Measurements from ENCODE around the gene TRAPPC5. TPM values are rescaled to one million over a fixed set of nuclear protein-coding genes. Genes with fewer than 3 reads are reported as not detected.

TRAPPC5 gene
- total RNA-seq, 4 donors from 2014 or later, result 15.1 to 63.5 (median 34.4) TPM

GRCh38 chr19:7731615-7732014, 51.0 kb downstream of the TRAPPC5 start:
- in situ Hi-C loops (cut with MboI; ENCODE audit: low pct_ligation_motif_present in 1 of 4, low pct_unique_long_range_greater_than_20kb in 1 of 4, low sequenced_read_pairs in 3 of 4) (no loop called here), intact Hi-C loops (cut with DNase I; ENCODE audit: low total_unique reads) (no loop called here)
- H3K4me1 ChIP-seq, result peaks cover 0 to 7% (median 0%) of the 10 kb centered on the region in 4 donors
- H3K27me3 ChIP-seq, result peaks cover 54% of the 10 kb centered on the region
- H3K4me3 ChIP-seq, result no peak overlapping the region
- no peaks in the 10 kb centered on the region for H3K36me3 ChIP-seq
- no peak for DNase-seq
- TF ChIP-seq POLR2AphosphoS5 (IDR thresholded peaks at IDR 0.05) (no peak), CTCF (IDR thresholded peaks at IDR 0.05) (no peak), EP300 (IDR thresholded peaks at IDR 0.05; ENCODE audit: low read depth) (no peak), POLR2A (IDR thresholded peaks at IDR 0.05) (no peak)
- 65% methylated on average over 5 of the region's 5 CpGs; no CpG with 5 or more reads in 1 of the 2 donors for WGBS, 2 donors (ENCODE audit: low coverage in 1 of 2)
- H3K27ac ChIP-seq, result no peak overlapping the region
- H3K9me3 ChIP-seq, result no peaks in the 10 kb centered on the region

- no peak for DNase-seq
- no peak for TF ChIP-seq EP300 (IDR thresholded peaks at IDR 0.05; ENCODE audit: low read depth)
- no peak for TF ChIP-seq POLR2AphosphoS5 (IDR thresholded peaks at IDR 0.05)
- in situ Hi-C loops (cut with MboI; ENCODE audit: low pct_ligation_motif_present in 1 of 4, low pct_unique_long_range_greater_than_20kb in 1 of 4, low sequenced_read_pairs in 3 of 4) (no loop called here), intact Hi-C loops (cut with DNase I; ENCODE audit: low total_unique reads) (no loop called here)
- no peaks in the 10 kb centered on the region for H3K36me3 ChIP-seq
- no peak within 1 kb of the TSS for H3K4me3 ChIP-seq
- peaks cover 54% of the 10 kb centered on the region for H3K27me3 ChIP-seq
- WGBS, 2 donors (ENCODE audit: low coverage in 1 of 2), result 56% methylated on average over 9 of the region's 9 CpGs; no CpG with 5 or more reads in 1 of the 2 donors
- peaks cover 0 to 7% (median 0%) of the 10 kb centered on the region in 4 donors for H3K4me1 ChIP-seq
- H3K9me3 ChIP-seq, result no peaks in the 10 kb centered on the region
- H3K27ac ChIP-seq, result no peak within 1 kb of the TSS
Measured at GRCh38 chr19:7732045-7732444, 51.4 kb downstream of the TRAPPC5 start, which contains the start of gene CLEC4G. CLEC4G (minus strand) TSS chr19:7732110; CDS start chr19:7732102, 8 bp downstream.

- intact Hi-C loops (cut with DNase I; ENCODE audit: low total_unique reads) (no loop called here), in situ Hi-C loops (cut with MboI; ENCODE audit: low pct_ligation_motif_present in 1 of 4, low pct_unique_long_range_greater_than_20kb in 1 of 4, low sequenced_read_pairs in 3 of 4) (no loop called here)
- Histone ChIP-seq H3K27ac (no peak overlapping the region), H3K4me3 (no peak overlapping the region), H3K4me1 (peaks cover 0 to 7% (median 0%) of the 10 kb centered on the region in 4 donors), H3K27me3 (peaks cover 43% of the 10 kb centered on the region), H3K36me3 (no peaks in the 10 kb centered on the region), H3K9me3 (no peaks in the 10 kb centered on the region)
- 29 to 65% methylated on average over 1 to 6 of the region's 6 CpGs for WGBS, 2 donors (ENCODE audit: low coverage in 1 of 2)
- TF ChIP-seq POLR2A (IDR thresholded peaks at IDR 0.05) (no peak), POLR2AphosphoS5 (IDR thresholded peaks at IDR 0.05) (no peak)
- no peak for DNase-seq
Measured at GRCh38 chr19:7733376-7733775, 52.7 kb downstream of the TRAPPC5 start.

- Histone ChIP-seq H3K4me3 (no peak overlapping the region), H3K27me3 (peaks cover 31% of the 10 kb centered on the region), H3K4me1 (peaks cover 0 to 7% (median 0%) of the 10 kb centered on the region in 4 donors), H3K27ac (no peak overlapping the region), H3K9me3 (no peaks in the 10 kb centered on the region), H3K36me3 (no peaks in the 10 kb centered on the region)
- DNase-seq, result no peak
- TF ChIP-seq CTCF (IDR thresholded peaks at IDR 0.05) (no peak), POLR2AphosphoS5 (IDR thresholded peaks at IDR 0.05) (no peak), EP300 (IDR thresholded peaks at IDR 0.05; ENCODE audit: low read depth) (no peak), POLR2A (IDR thresholded peaks at IDR 0.05) (no peak)
- in situ Hi-C loops (cut with MboI; ENCODE audit: low pct_ligation_motif_present in 1 of 4, low pct_unique_long_range_greater_than_20kb in 1 of 4, low sequenced_read_pairs in 3 of 4), result no loop called here
- intact Hi-C loops (cut with DNase I; ENCODE audit: low total_unique reads), result no loop called here
- WGBS, 2 donors (ENCODE audit: low coverage in 1 of 2), result 51 to 79% methylated on average over 2 to 12 of the region's 12 CpGs
Measured at GRCh38 chr19:7734220-7735203, 53.9 kb downstream of the TRAPPC5 start.

GRCh38 chr19:7736148-7736547, 55.5 kb downstream of the TRAPPC5 start:
- in situ Hi-C loops (cut with MboI; ENCODE audit: low pct_ligation_motif_present in 1 of 4, low pct_unique_long_range_greater_than_20kb in 1 of 4, low sequenced_read_pairs in 3 of 4) (no loop called here), intact Hi-C loops (cut with DNase I; ENCODE audit: low total_unique reads) (no loop called here)
- Histone ChIP-seq H3K27ac (no peak overlapping the region), H3K4me3 (no peak overlapping the region), H3K36me3 (no peaks in the 10 kb centered on the region), H3K4me1 (no peaks in the 10 kb centered on the region), H3K9me3 (no peaks in the 10 kb centered on the region), H3K27me3 (peaks cover 15% of the 10 kb centered on the region)
- WGBS, 2 donors (ENCODE audit: low coverage in 1 of 2), result 20 to 41% methylated on average over 1 of the region's 1 CpG
- DNase-seq, result no peak
- TF ChIP-seq CTCF (IDR thresholded peaks at IDR 0.05), result no peak
- no peak for TF ChIP-seq POLR2AphosphoS5 (IDR thresholded peaks at IDR 0.05)
- no peak for TF ChIP-seq POLR2A (IDR thresholded peaks at IDR 0.05)
- no peak for TF ChIP-seq EP300 (IDR thresholded peaks at IDR 0.05; ENCODE audit: low read depth)

Measured in transverse colon (tissue), 4 donors.